Measurements from ENCODE around the gene C2CD4B.

The C2CD4B gene

GRCh38 chr15:62118520-62119226 lies 46.4 kb downstream of the C2CD4B start:
- DNase-seq: no peak

DNA sequence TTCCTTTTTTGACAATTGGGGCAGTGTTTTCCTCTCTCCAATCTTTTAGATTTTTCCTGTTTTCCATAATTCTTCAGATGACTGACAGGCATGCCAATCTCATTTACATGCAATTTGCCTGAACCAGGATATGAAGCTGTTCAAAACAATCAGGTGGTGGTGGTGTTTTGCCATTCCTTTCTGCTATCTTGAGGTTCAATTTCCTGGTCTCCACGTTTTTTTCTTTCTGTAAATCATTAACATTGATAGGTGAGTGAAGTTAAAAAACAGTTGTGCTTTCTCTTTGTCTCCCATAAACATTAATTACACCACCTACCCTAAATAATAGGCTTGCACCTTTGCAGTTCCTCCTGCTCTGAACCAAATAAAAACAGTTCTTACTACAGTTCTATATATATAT lies 49.2 kb downstream of the C2CD4B start:
- no peak for DNase-seq
